ENCODE results near the gene ISL2. TPM values are rescaled to one million over a fixed set of nuclear protein-coding genes. Genes with fewer than 3 reads are reported as not detected.

Gene ISL2
- total RNA-seq, 4 donors from 2014 or later = 2.6 to 6.3 (median 3.8) TPM

GRCh38 chr15:76342058-76342381 lies 5.4 kb downstream of the ISL2 start:
- H3K27ac ChIP-seq = no peak overlapping the region
- H3K9me3 ChIP-seq = no peaks in the 10 kb centered on the region
- WGBS, 2 donors (ENCODE audit: low coverage in 1 of 2) = 60 to 66% methylated on average over 2 to 4 of the region's 20 CpGs
- TF ChIP-seq POLR2A (IDR thresholded peaks at IDR 0.05) = no peak
- no peak for TF ChIP-seq EP300 (IDR thresholded peaks at IDR 0.05)
- no peak for TF ChIP-seq POLR2AphosphoS5 (IDR thresholded peaks at IDR 0.05)
- no peak for TF ChIP-seq CTCF (IDR thresholded peaks at IDR 0.05)
- peaks cover 0 to 77% (median 12%) of the 10 kb centered on the region in 3 donors for H3K4me1 ChIP-seq
- no peak overlapping the region for H3K4me3 ChIP-seq
- peaks cover 96% of the 10 kb centered on the region for H3K27me3 ChIP-seq
- H3K36me3 ChIP-seq = peaks cover 0 to 27% of the 10 kb centered on the region in 2 donors
- ATAC-seq = no peak

- H3K4me3 ChIP-seq = peak overlapping the region in 1 of 2 donors; percentile 6
- H3K36me3 ChIP-seq = peaks cover 0 to 27% of the 10 kb centered on the region in 2 donors
- no peak for ATAC-seq
- no peaks in the 10 kb centered on the region for H3K9me3 ChIP-seq
- H3K4me1 ChIP-seq = peaks cover 0 to 77% (median 10%) of the 10 kb centered on the region in 3 donors
- no peak overlapping the region for H3K27ac ChIP-seq
- WGBS, 2 donors (ENCODE audit: low coverage in 1 of 2) = 63 to 80% methylated on average over 1 to 4 of the region's 87 CpGs
- TF ChIP-seq POLR2AphosphoS5 (IDR thresholded peaks at IDR 0.05) (no peak), EP300 (IDR thresholded peaks at IDR 0.05) (no peak), POLR2A (IDR thresholded peaks at IDR 0.05) (no peak), CTCF (IDR thresholded peaks at IDR 0.05) (no peak)
- H3K27me3 ChIP-seq = peaks cover 96% of the 10 kb centered on the region
These were observed 6.0 kb downstream of the ISL2 start for GRCh38 chr15:76342382-76343201.

GRCh38 chr15:76343313-76343996 lies 6.9 kb downstream of the ISL2 start:
- 49 to 58% methylated on average over 5 to 6 of the region's 16 CpGs for WGBS, 2 donors (ENCODE audit: low coverage in 1 of 2)
- Histone ChIP-seq H3K9me3 (no peaks in the 10 kb centered on the region), H3K36me3 (peaks cover 0 to 27% of the 10 kb centered on the region in 2 donors), H3K4me3 (no peak overlapping the region), H3K4me1 (peaks cover 0 to 70% (median 9%) of the 10 kb centered on the region in 3 donors), H3K27me3 (peaks cover 88% of the 10 kb centered on the region), H3K27ac (no peak overlapping the region)
- ATAC-seq = no peak
- TF ChIP-seq EP300 (IDR thresholded peaks at IDR 0.05) = no peak
- no peak for TF ChIP-seq POLR2A (IDR thresholded peaks at IDR 0.05)
- no peak for TF ChIP-seq CTCF (IDR thresholded peaks at IDR 0.05)
- no peak for TF ChIP-seq POLR2AphosphoS5 (IDR thresholded peaks at IDR 0.05)

- Histone ChIP-seq H3K27ac (no peak overlapping the region), H3K4me3 (no peak overlapping the region), H3K9me3 (no peaks in the 10 kb centered on the region), H3K27me3 (peaks cover 74% of the 10 kb centered on the region), H3K36me3 (peaks cover 0 to 27% of the 10 kb centered on the region in 2 donors), H3K4me1 (peaks cover 0 to 54% (median 6%) of the 10 kb centered on the region in 3 donors)
- TF ChIP-seq CTCF (IDR thresholded peaks at IDR 0.05) (no peak), EP300 (IDR thresholded peaks at IDR 0.05) (no peak), POLR2A (IDR thresholded peaks at IDR 0.05) (no peak), POLR2AphosphoS5 (IDR thresholded peaks at IDR 0.05) (no peak)
- WGBS, 2 donors (ENCODE audit: low coverage in 1 of 2) = 49 to 53% methylated on average over 3 of the region's 3 CpGs
- ATAC-seq = no peak
These were observed 8.5 kb downstream of the ISL2 start for GRCh38 chr15:76344893-76345582.

Data from gastroesophageal sphincter (tissue), 4 donors.